ENCODE measurements around the gene RPRD2.

DNA sequence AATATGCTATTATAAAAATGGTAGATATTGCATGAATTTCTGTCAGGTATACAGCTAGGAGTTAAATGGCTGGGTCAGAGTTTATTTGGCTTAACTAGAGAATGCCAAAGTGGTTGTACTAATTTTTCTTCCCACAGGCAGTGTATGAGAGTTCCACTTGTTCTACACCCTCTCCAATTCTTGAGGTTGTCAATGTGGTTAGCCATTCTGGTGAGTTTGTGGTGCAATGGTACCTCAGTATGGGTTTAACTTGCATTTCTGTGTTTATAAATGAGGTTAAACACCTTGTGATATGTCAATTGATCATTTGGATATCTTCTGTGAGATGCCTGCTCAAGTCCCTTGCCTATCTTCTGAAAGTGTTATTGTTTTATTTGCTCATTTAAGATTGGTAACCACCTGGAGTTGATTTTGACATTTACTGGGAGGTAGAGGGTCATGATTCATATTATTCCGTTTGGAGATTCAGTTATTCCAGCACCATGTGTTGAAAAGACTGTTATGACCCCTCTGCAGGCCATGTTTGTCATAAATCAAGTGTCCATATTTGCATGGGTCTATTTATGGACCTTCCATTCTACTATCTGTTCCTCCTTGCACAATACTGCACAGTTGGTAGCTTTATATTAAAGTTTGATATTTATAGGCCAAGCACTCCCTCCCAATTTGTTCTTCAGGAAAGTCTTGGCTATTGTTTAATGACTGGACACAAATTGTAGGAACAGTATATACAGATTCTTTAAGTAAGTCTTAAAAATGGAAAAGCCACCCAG is 157.4 kb downstream of the RPRD2 start:
- no peak for TF ChIP-seq GATA2 (IDR thresholded peaks at IDR 0.05; ENCODE audit: low read depth, low read length)
- TF ChIP-seq GATA3 (IDR thresholded peaks at IDR 0.05; ENCODE audit: low read depth, low read length) = no peak
